HG03565 (cell line): ENCODE results near the gene PCSK5.

ENCODE experiments used
- ATAC-seq: cut with Tn5 transposase; IDR thresholded peaks from one replicate; pipeline ENCODE4 v1.9.1; 2021; ENCODE audit warnings: mild to moderate bottlenecking, moderate library complexity; ENCODE audit not compliant: unreplicated experiment

The PCSK5 gene

GRCh38 chr9:76115396-76115795 is 224.9 kb downstream of the PCSK5 start:
- ATAC-seq = no peak

GRCh38 chr9:76115982-76116646 is 225.6 kb downstream of the PCSK5 start:
- no peak for ATAC-seq

- ATAC-seq = no peak
Measured at GRCh38 chr9:76116913-76117312, 226.4 kb downstream of the PCSK5 start.

- ATAC-seq = no peak
Measured at GRCh38 chr9:76127637-76128036, 237.2 kb downstream of the PCSK5 start.

GRCh38 chr9:76135902-76136301 is 245.4 kb downstream of the PCSK5 start:
- no peak for ATAC-seq

GRCh38 chr9:76136986-76137385 is 246.5 kb downstream of the PCSK5 start:
- no peak for ATAC-seq

- ATAC-seq = no peak
Measured at GRCh38 chr9:76137931-76138330, 247.5 kb downstream of the PCSK5 start.

- ATAC-seq = no peak
Measured at GRCh38 chr9:76138360-76138759, 247.9 kb downstream of the PCSK5 start.

- no peak for ATAC-seq
Measured at GRCh38 chr9:76143834-76144233, 253.4 kb downstream of the PCSK5 start.

- no peak for ATAC-seq
Measured at GRCh38 chr9:76150013-76150412, 259.5 kb downstream of the PCSK5 start.

- no peak for ATAC-seq
Measured at GRCh38 chr9:76151267-76151666, 260.8 kb downstream of the PCSK5 start.

- ATAC-seq = no peak
Measured at GRCh38 chr9:76153339-76153738, 262.9 kb downstream of the PCSK5 start.

GRCh38 chr9:76153902-76154629 is 263.6 kb downstream of the PCSK5 start:
- no peak for ATAC-seq

- no peak for ATAC-seq
Measured at GRCh38 chr9:76155361-76155760, 264.9 kb downstream of the PCSK5 start.

GRCh38 chr9:76158713-76159112 is 268.2 kb downstream of the PCSK5 start:
- no peak for ATAC-seq

GRCh38 chr9:76159293-76159926 is 268.9 kb downstream of the PCSK5 start:
- no peak for ATAC-seq

GRCh38 chr9:76161106-76161505 is 270.6 kb downstream of the PCSK5 start:
- ATAC-seq = no peak

- no peak for ATAC-seq
Measured at GRCh38 chr9:76161541-76161940, 271.1 kb downstream of the PCSK5 start.

GRCh38 chr9:76162086-76162730 is 271.7 kb downstream of the PCSK5 start:
- ATAC-seq = no peak

GRCh38 chr9:76162751-76163500 is 272.5 kb downstream of the PCSK5 start:
- ATAC-seq = no peak

- no peak for ATAC-seq
Measured at GRCh38 chr9:76166526-76166925, 276.1 kb downstream of the PCSK5 start.
